Left cardiac atrium (tissue), 4 donors: ENCODE results near the gene ZFP2. TPM values are rescaled to one million over a fixed set of nuclear protein-coding genes. Genes with fewer than 3 reads are reported as not detected.

Experiments
- ATAC-seq, 2 donors: fragments of 200-7000 bp; cut with Tn5 transposase; one replicate each; pipeline ENCODE4 v1.9.1; 2020; ENCODE audit warnings: mild to moderate bottlenecking in 2 of 2, moderate library complexity in 2 of 2
- DNase-seq: peaks from one replicate; pipeline ENCODE4 v3.0.0-alpha.2; 2020
- intact Hi-C, 2 donors: fragments of 100-400 bp; cut with DNase I; formaldehyde crosslinking; loops; one replicate each; pipeline versions ENCODE4 v1.14.1 to v1.15.1; 2022 to 2023
- total RNA-seq, 2 donors: library from RNA; stranded (reverse); fragmentation: NEBNext Ultra II Directional; extraction: Animal tissue kit (Norgen Biotek cat#: 25700); gene quantifications; one replicate each; pipeline ENCODE4 v1.2.1, GENCODE V29; 2021
- donor health status: DM: no; HTN: yes; CAD: no.
- donor health status: DM: no; HTN: yes; CAD: no; lungs with severe emphysema.
- donor health status: DM: yes; HTN: yes; CAD: no.
- donor health status: Dilated cardiomyopathy.

The ZFP2 gene
- total RNA-seq, 2 donors from 2014 or later = 1.2 TPM

DNA sequence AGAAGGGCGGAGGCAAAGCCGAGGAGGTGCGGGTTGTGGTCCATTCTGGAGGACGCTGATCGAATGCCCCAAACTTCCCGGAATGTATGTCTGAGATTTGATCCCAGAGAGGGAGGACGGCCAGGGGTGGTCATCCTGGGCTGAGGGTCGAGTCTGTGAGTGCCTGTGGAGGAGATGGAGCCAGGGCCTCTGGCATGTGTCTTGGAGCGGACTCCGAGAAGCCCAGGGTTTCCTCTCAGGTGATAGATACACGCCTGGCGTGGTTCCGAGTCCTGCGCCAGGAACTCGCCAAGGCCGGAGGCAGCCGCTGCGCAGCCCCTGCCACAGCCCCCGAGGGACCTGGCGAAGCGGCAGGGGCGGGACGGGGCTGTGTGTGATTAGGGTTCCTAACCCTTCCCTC is 45.6 kb downstream of the ZFP2 start:
- peak; percentile 34 for DNase-seq
- peak; percentile 20 to 45 for ATAC-seq
- intact Hi-C loops = loop anchor here in 1 of 2 donors (5.0 kb wide), 1 partner anchor 81 kb away; the partner anchor contains the start of gene ZNF879

DNA sequence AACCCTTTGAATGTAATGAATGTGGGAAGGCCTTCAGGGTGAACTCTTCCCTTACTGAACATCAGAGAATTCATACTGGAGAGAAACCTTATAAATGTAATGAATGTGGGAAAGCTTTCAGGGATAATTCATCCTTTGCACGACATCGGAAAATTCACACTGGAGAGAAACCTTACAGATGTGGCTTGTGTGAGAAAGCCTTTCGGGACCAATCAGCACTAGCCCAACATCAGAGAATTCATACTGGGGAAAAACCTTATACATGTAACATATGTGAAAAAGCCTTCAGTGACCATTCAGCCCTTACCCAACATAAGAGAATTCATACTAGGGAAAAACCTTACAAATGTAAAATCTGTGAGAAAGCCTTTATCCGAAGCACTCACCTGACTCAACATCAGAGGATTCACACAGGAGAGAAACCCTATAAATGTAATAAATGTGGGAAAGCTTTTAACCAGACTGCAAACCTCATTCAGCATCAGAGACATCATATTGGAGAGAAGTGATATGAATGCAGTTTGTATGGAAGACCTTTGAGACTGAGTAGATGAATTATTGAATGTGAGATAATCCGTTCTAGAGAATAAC is 69.8 kb downstream of the ZFP2 start:
- intact Hi-C loops = no loop called here
- ATAC-seq = no peak
- DNase-seq = no peak

DNA sequence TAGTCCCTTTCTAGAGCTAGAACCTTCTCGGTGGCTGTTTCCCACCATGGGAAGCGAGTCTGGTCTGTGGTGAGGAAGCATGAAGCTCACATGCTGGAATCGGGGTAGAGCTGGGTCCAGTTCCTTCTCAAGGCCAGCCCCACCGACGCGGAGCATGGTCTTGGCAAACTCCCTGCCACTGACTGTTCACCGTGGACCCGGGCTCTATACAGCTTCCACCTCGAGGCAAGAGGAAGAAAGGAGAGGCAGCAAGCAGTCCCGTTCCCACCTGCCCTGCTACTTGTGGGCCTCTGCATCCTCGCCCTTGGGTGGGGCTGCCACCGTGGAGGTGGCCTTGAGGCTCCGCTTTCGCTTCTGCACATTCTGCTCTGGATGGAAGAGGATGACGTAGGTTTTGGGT is 85.7 kb downstream of the ZFP2 start:
- DNase-seq (no peak), ATAC-seq (no peak)
- intact Hi-C loops = no loop called here

Other genes starting within 250 kb of the ZFP2 start
- 1 to 10 TPM; 6.6 to 7.7 TPM for gene ZNF354A, start 165.3 kb upstream of the ZFP2 start, total RNA-seq
- gene ZNF354B, start 36.0 kb upstream of the ZFP2 start, total RNA-seq = 1 to 10 TPM; 8.2 to 9.2 TPM
- gene ZNF454, start 45.3 kb downstream of the ZFP2 start, total RNA-seq = 1 to 10 TPM; 2.0 to 2.2 TPM
- gene GRM6, start 99.4 kb downstream of the ZFP2 start, total RNA-seq = not detected
- 1 to 10 TPM; 4.7 to 4.8 TPM for gene ZNF879, start 127.9 kb downstream of the ZFP2 start, total RNA-seq
- 1 to 10 TPM; 3.9 to 4.9 TPM for gene ZNF354C, start 164.5 kb downstream of the ZFP2 start, total RNA-seq